Measurements from ENCODE around the gene RNU6-9.

RNU6-9 gene

DNA sequence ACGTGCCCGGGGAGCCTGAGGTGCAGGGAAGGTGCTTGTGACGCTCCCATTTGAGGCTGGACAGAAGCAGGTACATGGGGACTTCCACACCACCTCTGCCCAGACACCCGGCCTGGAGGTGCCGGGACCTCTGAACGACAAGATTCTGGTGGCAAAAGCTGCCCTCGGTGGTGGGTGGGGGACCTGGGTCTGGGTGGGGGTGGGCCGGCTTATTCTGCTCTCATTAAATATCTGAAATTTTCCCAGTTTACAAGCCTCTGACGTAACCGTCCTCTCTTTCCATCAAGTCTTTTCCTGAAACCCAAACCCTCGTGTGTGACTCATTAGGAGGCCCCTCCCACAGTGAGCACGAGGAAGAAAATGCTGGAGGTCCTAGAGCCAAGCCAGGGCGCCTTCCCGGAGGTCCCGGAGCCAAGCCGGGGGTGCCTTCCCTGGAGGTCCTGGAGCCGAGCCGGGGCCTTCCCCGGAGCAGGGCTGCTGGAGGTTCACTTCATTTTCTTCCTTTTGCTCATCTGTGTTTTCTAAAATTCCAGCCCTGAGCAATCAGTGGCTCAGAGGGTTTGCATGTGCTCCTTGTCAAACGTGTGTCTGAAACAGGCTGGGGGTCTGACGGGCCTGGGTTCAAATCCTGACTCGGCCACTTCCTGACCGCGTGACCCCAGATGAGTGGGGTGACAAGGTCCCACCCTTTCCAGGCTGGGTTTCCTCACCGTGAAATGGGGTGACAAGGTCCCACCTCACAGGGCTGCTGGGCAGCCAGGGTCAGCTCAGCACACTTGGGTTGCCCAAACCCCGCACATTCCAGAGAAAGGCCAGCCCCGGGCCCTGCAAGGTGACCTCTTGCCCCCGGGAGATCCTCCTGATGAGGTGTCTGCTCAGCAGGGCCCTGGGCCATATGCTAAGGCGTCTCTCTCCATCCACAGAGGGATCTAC is 23.8 kb upstream of the RNU6-9 start:
- H3K4me3 ChIP-seq (ENCODE audit: control insufficient read depth, low read depth, low read length), result no peak overlapping the region
- peak; percentile 79 for DNase-seq (ENCODE audit: low read depth)
- TF ChIP-seq, protein P1, sequence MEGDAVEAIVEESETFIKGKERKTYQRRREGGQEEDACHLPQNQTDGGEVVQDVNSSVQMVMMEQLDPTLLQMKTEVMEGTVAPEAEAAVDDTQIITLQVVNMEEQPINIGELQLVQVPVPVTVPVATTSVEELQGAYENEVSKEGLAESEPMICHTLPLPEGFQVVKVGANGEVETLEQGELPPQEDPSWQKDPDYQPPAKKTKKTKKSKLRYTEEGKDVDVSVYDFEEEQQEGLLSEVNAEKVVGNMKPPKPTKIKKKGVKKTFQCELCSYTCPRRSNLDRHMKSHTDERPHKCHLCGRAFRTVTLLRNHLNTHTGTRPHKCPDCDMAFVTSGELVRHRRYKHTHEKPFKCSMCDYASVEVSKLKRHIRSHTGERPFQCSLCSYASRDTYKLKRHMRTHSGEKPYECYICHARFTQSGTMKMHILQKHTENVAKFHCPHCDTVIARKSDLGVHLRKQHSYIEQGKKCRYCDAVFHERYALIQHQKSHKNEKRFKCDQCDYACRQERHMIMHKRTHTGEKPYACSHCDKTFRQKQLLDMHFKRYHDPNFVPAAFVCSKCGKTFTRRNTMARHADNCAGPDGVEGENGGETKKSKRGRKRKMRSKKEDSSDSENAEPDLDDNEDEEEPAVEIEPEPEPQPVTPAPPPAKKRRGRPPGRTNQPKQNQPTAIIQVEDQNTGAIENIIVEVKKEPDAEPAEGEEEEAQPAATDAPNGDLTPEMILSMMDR (IDR thresholded peaks at IDR 0.05; ENCODE audit: control insufficient read depth, insufficient read depth, low read depth, low read length, missing control alignments), result no peak

GRCh38 chr19:870314-870713 is 23.0 kb upstream of the RNU6-9 start:
- DNase-seq (ENCODE audit: low read depth), result no peak
- TF ChIP-seq, protein P1 (IDR thresholded peaks at IDR 0.05; ENCODE audit: control insufficient read depth, insufficient read depth, low read depth, low read length, missing control alignments), result no peak
- no peak overlapping the region for H3K4me3 ChIP-seq (ENCODE audit: control insufficient read depth, low read depth, low read length)

DNA sequence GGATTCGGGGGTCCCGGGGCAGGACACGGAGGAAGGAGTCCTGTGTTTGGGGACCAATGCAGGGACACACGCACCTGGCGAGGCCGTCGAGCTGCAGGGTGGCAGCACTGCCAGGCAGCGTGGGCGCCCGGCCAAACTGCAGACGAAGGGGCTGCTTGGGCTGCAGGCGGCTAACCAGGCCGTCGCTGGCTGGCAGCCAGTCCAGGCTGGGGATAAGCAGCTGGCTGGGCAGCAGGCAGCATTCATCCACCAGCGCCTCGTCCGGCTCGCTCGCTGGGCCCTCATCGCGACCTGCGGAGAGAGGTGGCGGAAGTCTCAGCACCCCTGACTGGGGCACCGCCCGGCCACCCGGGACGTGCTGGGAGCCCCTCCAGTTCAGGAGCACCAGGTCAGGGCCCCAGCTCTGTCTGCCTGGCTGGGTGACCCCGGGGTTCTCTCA is 22.3 kb upstream of the RNU6-9 start:
- TF ChIP-seq, protein P1 (IDR thresholded peaks at IDR 0.05; ENCODE audit: control insufficient read depth, insufficient read depth, low read depth, low read length, missing control alignments), result no peak
- H3K4me3 ChIP-seq (ENCODE audit: control insufficient read depth, low read depth, low read length), result no peak overlapping the region
- no peak for DNase-seq (ENCODE audit: low read depth)

DNA sequence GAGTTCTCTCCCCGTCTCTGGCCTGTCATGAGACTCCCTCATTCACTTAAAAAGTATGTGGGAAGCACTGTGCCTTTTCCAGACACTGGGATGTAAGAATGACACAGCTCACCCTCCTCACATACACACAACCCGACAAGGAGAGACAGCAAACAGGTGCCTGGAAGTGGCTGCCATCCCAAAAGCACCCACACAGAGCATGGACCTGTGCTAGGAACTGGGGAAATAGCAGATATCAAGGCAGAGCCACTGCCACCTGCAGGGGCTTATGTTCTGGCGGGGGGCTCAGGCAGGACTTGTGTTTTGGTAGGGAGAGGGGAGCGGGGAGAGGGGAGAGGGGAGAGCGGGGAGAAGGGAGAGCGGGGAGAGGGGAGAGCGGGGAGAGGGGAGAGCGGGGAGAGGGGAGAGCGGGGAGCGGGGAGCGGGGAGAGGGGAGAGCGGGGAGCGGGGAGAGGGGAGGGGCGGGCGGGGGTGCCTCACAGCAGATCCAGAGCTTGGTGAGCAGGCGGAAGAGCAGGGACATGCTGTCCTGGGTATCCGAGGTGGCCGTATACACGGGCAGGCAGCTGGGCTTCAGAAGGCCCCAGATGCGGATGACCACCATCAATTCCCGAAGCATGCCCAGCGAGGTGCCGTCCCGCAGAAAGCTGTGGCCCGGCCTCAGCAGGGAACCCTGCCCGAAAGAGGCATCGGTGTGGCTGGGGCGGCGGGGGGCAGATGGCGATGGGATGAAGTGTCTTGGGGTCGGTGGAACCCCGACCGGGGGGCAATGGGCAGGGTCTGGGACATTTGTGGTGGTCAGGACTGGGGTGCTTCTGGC is 21.6 kb upstream of the RNU6-9 start:
- TF ChIP-seq, protein P1 (IDR thresholded peaks at IDR 0.05; ENCODE audit: control insufficient read depth, insufficient read depth, low read depth, low read length, missing control alignments), result no peak
- DNase-seq (ENCODE audit: low read depth), result no peak
- H3K4me3 ChIP-seq (ENCODE audit: control insufficient read depth, low read depth, low read length), result no peak overlapping the region

DNA sequence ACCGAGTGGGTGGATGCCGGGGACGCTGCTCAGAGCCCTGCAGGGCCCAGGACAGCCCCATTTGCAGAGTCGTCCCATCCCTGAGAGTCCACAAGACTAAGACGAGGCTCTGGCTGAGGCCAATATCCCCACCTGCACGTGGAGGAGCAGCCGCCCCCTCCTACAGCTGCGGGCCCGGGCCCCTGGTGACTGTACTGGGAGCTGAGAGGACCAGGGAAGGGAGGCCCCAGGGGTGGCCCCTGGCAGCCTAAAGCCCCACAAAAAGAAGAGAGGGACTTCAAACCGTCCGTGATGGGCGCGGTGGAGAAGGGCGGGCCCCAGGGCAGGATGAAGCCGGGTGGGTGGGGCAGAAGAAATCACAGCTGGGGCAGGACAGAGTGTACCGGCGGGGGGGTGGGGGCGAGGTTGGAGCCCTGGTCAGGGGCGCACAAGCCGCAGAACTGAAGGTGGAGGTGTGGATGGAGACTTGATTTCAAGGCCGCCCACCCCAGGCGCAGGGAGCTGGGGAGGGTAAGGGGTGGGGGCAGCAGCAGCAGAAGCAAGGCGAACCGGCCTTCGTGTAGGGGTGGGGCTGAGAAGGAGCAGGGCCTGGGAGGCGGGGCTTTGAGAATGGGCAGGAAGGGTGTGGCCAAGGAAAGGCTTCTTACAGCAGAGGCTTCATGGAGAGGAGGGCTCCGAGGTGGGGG is 20.9 kb upstream of the RNU6-9 start:
- TF ChIP-seq, protein P1 (IDR thresholded peaks at IDR 0.05; ENCODE audit: control insufficient read depth, insufficient read depth, low read depth, low read length, missing control alignments), result no peak
- no peak overlapping the region for H3K4me3 ChIP-seq (ENCODE audit: control insufficient read depth, low read depth, low read length)
- DNase-seq (ENCODE audit: low read depth), result no peak

GRCh38 chr19:873084-873483 is 20.2 kb upstream of the RNU6-9 start:
- no peak overlapping the region for H3K4me3 ChIP-seq (ENCODE audit: control insufficient read depth, low read depth, low read length)
- TF ChIP-seq, protein P1 (IDR thresholded peaks at IDR 0.05; ENCODE audit: control insufficient read depth, insufficient read depth, low read depth, low read length, missing control alignments), result no peak
- DNase-seq (ENCODE audit: low read depth), result no peak
